Germinal center (tissue), 1 donor: ENCODE data around the gene TRIP13.
"Not testable (repeated sequence)": the region's sequence is repeated elsewhere in the genome, so short reads cannot be mapped to it uniquely, and the experiment has no call there.

ENCODE experiments used
- DNase-seq: peaks from one replicate; pipeline ENCODE4 v3.0.0; 2012; ENCODE audit warnings: mixed read lengths, low spot score

Gene TRIP13, protein sequence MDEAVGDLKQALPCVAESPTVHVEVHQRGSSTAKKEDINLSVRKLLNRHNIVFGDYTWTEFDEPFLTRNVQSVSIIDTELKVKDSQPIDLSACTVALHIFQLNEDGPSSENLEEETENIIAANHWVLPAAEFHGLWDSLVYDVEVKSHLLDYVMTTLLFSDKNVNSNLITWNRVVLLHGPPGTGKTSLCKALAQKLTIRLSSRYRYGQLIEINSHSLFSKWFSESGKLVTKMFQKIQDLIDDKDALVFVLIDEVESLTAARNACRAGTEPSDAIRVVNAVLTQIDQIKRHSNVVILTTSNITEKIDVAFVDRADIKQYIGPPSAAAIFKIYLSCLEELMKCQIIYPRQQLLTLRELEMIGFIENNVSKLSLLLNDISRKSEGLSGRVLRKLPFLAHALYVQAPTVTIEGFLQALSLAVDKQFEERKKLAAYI

DNA sequence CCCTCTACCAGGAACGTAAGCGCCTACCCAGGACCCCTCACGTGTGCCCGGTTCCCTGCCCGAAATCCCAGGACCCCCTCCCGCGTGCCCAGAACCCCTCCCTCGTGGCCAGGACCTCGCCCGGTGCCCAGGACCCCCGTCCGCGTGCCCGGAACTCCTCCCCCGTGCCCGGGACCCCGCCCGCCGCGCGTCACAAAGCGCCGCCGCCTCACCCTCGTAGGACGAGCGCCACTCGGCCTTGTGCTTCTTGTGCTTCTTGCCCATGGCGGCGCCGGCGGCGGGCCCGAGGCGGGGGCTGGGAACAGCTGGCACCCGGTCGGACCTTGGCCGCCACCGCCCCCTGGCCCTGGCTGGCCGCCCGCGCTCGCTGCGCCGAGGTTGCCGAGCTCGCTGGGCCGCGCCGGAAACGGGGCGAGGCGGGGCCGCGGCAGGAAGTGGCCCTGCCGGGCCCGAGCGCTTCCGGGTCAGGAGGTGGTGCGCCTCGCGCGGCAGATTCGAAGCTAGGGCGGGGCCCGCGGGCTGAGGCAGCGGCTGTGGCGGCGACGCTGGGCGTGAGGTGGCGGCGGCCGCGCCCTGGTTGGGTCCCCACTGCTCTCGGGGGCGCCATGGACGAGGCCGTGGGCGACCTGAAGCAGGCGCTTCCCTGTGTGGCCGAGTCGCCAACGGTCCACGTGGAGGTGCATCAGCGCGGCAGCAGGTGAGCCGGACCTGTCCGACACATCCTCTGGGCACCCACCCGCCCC, at the start of gene TRIP13, which contains the start of gene BRD9:
Gene TRIP13 (plus strand): TSS at position 491 of the 743 bp plus-strand sequence. CDS start 115 bp downstream, at position 606.
Gene BRD9 (minus strand): TSS at position 408 of the 743 bp plus-strand sequence. CDS start 144 bp downstream, at position 264.
- peak; percentile 95 for DNase-seq

DNA sequence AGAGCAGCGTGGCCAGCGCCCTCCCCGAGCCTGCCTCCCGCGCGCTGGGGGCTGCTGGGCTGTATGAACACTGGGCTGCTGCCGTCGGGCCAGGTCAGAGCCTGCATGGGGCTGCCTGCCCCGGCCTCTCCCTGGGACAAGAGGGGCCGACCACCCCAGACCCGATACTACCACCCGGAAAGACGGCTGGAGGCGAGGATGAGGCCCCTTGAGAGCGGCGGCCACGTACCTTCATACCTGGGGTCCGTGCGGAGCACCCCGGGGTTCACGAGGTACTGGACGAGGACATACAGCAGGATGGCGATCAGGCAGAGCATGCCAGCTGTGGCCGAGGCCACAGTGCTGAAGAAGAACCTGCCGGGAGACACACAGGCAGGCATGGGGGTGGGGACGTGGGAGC, 49.3 kb upstream of the TRIP13 start:
- not testable (repeated sequence) for DNase-seq

DNA sequence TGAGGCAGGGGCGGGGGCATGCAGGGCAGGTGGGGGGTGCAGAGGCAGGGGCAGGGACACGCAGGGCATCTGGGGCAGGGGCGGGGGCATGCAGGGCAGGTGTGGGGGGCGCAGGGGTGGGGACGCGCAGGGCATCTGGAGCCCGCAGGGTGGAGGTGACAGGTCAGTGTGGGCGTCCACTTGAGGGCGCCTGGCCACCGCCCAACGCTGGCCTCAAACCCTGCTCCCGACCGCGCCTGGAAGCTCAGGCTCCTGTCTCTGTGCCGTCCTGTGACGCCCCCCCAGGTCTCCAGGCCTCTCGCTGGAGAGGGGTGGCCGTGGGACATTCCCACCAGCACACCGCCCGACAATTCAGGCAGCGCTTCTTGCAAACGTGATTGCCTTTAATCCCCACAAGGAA, 48.8 kb upstream of the TRIP13 start:
- not testable (repeated sequence) for DNase-seq

- DNase-seq: not testable (repeated sequence)
Observed at GRCh38 chr5:844426-844825, 48.3 kb upstream of the TRIP13 start.

DNA sequence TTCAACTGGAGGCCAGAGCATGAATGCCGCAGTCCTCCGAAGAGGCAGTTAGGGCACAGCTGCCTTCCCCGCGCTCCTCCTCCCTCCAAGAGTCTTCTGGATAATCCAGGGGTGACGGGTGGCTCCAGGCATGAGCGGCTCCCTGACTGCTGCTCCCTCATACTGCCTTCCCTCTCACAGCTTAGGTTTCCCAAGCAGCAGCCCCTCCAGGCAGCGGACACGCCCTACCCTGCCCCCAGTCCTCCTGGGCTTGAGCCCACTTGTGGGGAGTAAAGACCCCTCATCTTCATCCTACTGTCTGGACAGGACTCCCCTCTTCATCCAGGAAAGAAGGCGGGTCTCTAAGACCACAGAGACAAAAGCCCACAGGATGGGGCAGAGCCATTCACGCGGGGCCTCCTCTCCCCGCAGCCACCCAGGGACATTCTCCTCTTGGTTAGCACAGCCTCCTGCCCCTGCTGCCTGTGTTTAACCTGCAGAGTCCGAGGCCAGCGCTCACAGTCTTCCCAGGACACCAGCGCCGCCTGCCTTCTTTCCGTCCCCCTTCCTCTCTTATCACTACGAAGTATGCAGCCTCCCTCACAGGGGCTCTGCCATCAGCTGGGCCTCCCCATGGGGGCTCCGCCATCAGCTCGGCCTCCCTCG, 47.5 kb upstream of the TRIP13 start:
- DNase-seq: not testable (repeated sequence)

GRCh38 chr5:845676-846601, 46.7 kb upstream of the TRIP13 start:
- DNase-seq: not testable (repeated sequence)

GRCh38 chr5:846602-847091, 46.0 kb upstream of the TRIP13 start:
- not testable (repeated sequence) for DNase-seq

DNA sequence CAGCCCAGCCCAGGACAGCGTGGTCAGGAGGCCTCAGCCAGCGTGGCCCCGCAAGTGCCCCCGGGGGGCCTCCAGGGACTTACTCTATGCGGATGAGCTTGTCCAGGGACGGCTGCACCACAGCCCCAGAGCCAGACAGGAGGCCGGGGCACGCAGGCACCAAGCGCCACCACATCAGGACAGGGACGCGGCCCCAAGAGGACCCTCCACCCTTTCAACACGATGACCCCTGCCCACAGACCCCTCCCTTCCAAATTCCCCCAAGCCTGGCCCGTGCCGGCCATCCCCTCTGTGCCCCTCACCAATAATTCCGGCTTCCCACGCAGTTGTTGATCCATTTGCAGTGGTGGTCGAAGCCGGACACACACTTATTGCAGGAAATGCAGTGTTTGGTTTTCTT, 45.5 kb upstream of the TRIP13 start:
- not testable (repeated sequence) for DNase-seq

DNA sequence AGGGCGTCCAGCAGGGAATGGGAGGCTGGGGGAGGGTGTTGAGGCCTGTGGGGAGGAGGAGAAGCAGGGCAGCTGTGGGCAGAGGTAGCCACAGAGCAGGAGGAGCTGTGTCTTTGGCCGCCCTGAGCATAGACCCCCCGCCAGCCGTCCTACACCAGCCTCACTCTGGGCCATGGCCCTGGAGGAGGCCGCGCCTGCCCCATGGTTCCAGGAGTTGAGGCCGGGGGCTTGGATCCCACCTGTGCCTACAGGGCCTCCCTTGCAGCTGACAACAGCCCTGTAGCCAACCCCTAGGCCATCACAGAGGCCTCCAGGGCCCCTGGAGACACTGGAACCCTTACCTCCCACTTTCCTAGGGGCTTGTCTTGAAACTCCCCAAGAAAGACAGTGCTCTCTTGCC, 44.9 kb upstream of the TRIP13 start:
- DNase-seq: not testable (repeated sequence)

- DNase-seq: no peak
Observed at GRCh38 chr5:848671-849111, 44.0 kb upstream of the TRIP13 start.

GRCh38 chr5:849651-850301, 42.9 kb upstream of the TRIP13 start:
- no peak for DNase-seq

DNA sequence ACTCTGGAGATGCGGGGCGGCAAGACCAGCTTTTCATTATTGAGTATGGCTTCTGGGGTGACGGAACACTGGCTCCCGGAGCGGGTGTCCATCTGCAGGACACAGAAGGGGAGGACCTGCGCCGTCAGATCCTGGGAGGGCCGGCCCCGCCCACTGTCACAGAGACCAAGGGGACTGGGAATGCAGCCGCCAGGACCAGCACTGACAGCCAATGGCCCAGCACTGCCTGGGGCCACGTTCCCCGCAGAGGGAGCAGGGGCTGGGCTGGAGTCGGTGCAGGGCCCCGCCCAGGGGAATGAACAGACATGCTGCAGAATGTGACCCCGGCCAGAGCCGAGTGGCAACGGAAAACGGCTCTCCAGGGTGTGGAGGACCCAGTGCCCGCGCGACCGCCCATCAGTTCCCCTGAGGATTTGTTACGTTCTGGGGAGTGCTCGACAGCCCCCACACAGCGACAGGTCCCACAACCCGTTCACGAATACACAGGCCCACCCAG, 42.1 kb upstream of the TRIP13 start, which contains the start of gene ZDHHC11:
Gene ZDHHC11 (minus strand): TSS at position 476 of the 496 bp plus-strand sequence. CDS start 384 bp downstream, at position 92.
- no peak for DNase-seq

GRCh38 chr5:851076-851475, 41.6 kb upstream of the TRIP13 start:
- DNase-seq: no peak

GRCh38 chr5:851553-851952, 41.1 kb upstream of the TRIP13 start:
- no peak for DNase-seq

DNA sequence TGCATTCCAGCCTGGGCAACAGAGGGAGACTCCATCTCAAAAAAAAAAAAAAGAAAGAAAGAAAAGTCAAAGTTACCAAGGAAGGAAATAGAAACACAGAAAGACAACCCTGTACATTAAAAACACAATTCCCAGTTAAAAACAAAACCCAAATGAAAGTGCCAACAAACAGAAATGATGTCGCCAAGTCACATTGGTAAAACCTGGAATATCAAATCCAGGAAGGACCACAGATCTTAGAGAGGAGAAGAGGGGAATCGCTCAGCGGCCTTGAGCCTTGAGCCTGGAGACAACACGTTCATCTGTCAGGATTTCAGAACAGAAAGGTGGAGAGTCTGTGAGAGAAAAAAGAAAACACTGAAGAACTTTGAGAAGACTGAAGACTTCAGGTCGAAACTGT, 40.7 kb upstream of the TRIP13 start:
- no peak for DNase-seq

DNA sequence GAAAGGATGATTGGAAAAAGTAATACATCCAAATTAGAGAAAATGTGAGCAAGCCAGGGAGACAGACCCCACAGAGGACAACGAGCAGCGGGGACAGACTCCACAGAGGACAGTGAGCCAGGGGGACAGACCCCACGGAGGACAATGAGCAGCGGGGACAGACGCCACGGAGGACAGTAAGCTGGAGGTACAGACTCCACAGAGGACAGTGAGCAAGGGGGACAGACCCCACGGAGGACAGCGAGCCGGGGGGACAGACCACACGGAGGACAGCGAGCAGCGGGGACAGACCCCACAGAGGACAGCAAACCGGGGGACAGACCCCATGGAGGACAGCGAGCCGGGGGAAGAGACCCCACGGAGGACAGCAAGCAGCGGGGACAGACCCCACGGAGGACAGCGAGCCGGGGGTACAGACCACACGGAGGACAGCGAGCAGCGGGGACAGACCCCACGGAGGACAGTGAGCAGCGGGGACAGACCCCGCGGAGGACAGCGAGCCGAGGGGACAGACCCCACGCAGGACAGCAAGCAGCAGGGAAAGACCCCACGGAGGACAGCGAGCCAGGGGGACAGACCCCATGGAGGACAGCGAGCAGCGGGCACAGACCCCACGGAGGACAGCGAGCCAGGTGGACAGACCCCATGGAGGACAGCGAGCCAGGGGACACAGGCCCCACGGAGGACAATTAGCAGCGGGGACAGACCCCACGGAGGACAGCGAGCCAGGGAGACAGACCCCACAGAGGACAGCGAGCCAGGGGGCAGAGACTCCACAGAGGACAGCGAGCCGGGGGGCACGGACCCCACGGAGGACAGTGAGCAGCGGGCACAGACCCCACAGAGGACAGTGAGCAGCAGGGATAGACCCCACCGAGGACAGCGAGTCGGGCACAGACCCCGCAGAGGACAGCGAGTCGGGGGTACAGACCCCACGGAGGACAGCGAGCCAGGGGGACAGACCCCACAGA, 40.0 kb upstream of the TRIP13 start:
- DNase-seq: no peak

- not testable (repeated sequence) for DNase-seq
Observed at GRCh38 chr5:853416-854090, 39.1 kb upstream of the TRIP13 start.

DNA sequence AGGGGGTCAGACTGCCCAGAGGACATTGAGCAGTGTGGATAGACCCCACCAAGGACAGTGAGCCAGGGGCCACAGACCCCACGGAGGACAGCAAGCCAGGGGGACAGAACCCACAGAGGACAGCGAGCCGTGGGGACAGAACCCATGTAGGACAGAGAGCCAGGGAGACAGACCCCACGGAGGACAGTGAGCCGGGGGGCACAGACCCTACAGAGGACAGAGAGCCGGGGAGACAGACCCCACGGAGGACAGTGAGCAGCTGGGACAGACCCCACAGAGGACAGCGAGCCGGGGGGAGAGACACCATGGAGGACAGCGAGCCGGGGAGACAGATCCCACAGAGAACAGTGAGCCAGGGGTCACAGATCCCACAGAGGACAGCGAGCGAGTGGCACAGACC, 38.5 kb upstream of the TRIP13 start:
- DNase-seq: no peak
